NCI-H1105 treated with DMSO at 0.1 percent for 48 hours (cell line): Measurements from ENCODE around the gene IDH3B.

ENCODE experiments used
- DNase-seq: peaks from one replicate; lab custom pipeline; 2025; lab: John Stamatoyannopoulos, UW

Gene IDH3B

GRCh38 chr20:2618815-2619214 is 45.2 kb downstream of the IDH3B start:
- DNase-seq = no peak

- no peak for DNase-seq
Measured at GRCh38 chr20:2617099-2617714, 46.8 kb downstream of the IDH3B start.

- DNase-seq = no peak
Measured at GRCh38 chr20:2616634-2617033, 47.4 kb downstream of the IDH3B start.

GRCh38 chr20:2612073-2612472 is 51.9 kb downstream of the IDH3B start:
- DNase-seq = no peak

GRCh38 chr20:2610941-2611720 is 52.9 kb downstream of the IDH3B start:
- no peak for DNase-seq

GRCh38 chr20:2610326-2610725 is 53.7 kb downstream of the IDH3B start:
- DNase-seq = no peak
